ENCODE results near the gene KAT8.

The KAT8 gene

DNA sequence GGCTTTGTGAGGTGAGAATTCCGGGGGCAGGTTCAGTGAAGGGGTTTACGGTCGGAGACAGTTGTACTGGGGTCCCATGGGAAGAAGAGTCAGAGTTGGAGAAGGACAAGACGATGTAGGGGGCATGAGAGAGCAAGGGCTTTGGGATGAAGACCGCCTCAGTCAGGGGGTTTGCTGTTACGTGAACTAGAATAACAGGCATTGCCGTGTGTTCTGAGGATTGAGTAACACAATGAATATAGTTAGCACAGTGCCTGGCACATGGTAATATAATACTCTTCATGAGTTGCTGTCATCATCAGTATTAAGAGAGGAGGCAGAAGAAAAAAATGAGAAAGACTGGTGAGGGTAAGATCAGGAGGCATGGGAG lies 42.7 kb upstream of the KAT8 start:
- in situ Hi-C loops (cut with MboI; ENCODE audit: low sequenced_read_pairs, unreplicated experiment): no loop called here
- TF ChIP-seq, protein P1, sequence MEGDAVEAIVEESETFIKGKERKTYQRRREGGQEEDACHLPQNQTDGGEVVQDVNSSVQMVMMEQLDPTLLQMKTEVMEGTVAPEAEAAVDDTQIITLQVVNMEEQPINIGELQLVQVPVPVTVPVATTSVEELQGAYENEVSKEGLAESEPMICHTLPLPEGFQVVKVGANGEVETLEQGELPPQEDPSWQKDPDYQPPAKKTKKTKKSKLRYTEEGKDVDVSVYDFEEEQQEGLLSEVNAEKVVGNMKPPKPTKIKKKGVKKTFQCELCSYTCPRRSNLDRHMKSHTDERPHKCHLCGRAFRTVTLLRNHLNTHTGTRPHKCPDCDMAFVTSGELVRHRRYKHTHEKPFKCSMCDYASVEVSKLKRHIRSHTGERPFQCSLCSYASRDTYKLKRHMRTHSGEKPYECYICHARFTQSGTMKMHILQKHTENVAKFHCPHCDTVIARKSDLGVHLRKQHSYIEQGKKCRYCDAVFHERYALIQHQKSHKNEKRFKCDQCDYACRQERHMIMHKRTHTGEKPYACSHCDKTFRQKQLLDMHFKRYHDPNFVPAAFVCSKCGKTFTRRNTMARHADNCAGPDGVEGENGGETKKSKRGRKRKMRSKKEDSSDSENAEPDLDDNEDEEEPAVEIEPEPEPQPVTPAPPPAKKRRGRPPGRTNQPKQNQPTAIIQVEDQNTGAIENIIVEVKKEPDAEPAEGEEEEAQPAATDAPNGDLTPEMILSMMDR (IDR thresholded peaks at IDR 0.05; ENCODE audit: borderline replicate concordance, control extremely low read depth, extremely low read depth, insufficient read depth, missing control alignments): no peak
- DNase-seq (ENCODE audit: low spot score): no peak

DNA sequence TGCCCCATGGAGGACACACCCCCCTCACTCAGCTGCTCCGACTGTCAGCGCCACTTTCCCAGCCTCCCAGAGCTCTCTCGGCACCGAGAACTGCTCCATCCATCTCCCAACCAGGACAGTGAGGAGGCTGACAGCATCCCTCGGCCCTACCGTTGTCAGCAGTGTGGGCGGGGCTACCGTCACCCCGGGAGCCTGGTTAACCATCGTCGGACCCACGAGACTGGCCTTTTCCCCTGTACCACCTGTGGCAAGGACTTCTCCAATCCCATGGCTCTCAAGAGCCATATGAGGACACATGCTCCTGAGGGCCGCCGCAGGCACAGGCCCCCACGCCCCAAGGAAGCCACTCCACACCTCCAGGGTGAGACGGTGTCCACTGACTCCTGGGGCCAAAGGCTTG lies 41.1 kb upstream of the KAT8 start:
- TF ChIP-seq, protein P1 (IDR thresholded peaks at IDR 0.05; ENCODE audit: borderline replicate concordance, control extremely low read depth, extremely low read depth, insufficient read depth, missing control alignments): no peak
- in situ Hi-C loops (cut with MboI; ENCODE audit: low sequenced_read_pairs, unreplicated experiment): no loop called here
- no peak for DNase-seq (ENCODE audit: low spot score)

DNA sequence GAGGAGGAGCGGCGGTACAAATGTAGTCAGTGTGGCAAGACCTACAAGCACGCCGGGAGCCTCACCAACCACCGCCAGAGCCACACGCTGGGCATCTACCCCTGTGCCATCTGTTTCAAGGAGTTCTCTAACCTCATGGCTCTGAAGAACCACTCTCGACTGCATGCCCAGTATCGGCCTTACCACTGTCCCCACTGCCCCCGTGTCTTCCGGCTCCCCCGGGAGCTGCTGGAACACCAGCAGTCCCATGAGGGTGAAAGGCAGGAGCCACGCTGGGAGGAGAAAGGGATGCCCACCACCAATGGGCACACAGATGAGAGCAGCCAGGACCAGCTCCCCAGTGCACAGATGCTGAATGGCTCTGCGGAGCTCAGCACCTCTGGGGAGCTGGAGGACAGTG lies 40.4 kb upstream of the KAT8 start:
- no peak for DNase-seq (ENCODE audit: low spot score)
- in situ Hi-C loops (cut with MboI; ENCODE audit: low sequenced_read_pairs, unreplicated experiment): no loop called here
- TF ChIP-seq, protein P1 (IDR thresholded peaks at IDR 0.05; ENCODE audit: borderline replicate concordance, control extremely low read depth, extremely low read depth, insufficient read depth, missing control alignments): no peak

DNA sequence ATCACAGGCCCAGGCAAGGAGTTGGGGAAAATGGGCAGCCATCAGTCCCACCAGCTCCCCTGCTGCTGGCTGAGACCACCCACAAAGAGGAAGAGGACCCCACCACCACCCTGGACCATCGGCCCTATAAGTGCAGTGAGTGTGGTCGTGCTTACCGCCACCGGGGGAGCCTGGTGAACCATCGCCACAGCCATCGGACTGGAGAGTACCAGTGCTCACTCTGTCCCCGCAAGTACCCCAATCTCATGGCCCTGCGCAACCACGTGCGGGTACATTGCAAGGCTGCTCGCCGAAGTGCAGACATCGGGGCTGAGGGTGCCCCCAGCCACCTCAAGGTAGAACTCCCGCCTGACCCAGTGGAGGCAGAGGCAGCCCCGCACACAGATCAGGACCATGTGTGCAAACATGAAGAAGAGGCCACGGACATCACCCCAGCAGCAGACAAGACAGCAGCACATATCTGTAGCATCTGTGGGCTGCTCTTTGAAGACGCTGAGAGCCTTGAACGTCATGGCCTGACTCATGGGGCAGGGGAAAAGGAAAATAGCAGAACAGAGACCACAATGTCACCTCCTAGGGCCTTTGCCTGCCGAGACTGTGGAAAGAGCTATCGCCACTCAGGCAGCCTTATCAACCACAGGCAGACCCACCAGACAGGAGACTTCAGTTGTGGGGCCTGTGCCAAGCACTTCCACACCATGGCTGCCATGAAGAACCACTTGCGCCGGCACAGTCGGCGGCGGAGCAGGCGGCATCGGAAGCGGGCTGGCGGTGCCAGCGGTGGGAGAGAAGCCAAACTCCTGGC lies 39.7 kb upstream of the KAT8 start:
- in situ Hi-C loops (cut with MboI; ENCODE audit: low sequenced_read_pairs, unreplicated experiment): no loop called here
- no peak for DNase-seq (ENCODE audit: low spot score)
- TF ChIP-seq, protein P1 (IDR thresholded peaks at IDR 0.05; ENCODE audit: borderline replicate concordance, control extremely low read depth, extremely low read depth, insufficient read depth, missing control alignments): no peak

DNA sequence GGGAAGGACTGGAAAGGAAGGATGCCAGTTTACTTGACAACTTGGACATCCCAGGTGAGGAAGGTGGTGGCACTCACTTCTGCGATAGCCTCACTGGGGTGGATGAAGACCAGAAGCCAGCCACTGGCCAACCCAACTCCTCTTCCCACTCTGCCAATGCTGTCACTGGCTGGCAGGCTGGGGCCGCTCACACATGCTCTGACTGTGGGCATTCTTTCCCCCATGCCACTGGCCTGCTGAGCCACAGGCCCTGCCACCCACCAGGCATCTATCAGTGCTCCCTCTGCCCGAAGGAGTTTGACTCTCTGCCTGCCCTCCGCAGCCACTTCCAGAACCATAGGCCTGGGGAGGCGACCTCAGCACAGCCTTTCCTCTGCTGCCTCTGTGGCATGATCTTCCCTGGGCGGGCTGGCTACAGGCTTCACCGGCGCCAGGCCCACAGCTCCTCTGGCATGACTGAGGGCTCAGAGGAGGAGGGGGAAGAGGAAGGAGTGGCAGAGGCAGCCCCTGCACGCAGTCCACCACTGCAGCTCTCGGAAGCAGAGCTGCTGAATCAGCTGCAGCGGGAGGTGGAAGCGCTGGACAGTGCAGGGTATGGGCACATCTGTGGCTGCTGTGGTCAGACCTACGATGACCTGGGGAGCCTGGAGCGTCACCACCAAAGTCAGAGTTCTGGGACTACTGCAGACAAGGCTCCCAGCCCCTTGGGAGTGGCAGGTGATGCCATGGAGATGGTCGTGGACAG lies 38.7 kb upstream of the KAT8 start:
- DNase-seq (ENCODE audit: low spot score): no peak
- TF ChIP-seq, protein P1 (IDR thresholded peaks at IDR 0.05; ENCODE audit: borderline replicate concordance, control extremely low read depth, extremely low read depth, insufficient read depth, missing control alignments): no peak
- in situ Hi-C loops (cut with MboI; ENCODE audit: low sequenced_read_pairs, unreplicated experiment): no loop called here

DNA sequence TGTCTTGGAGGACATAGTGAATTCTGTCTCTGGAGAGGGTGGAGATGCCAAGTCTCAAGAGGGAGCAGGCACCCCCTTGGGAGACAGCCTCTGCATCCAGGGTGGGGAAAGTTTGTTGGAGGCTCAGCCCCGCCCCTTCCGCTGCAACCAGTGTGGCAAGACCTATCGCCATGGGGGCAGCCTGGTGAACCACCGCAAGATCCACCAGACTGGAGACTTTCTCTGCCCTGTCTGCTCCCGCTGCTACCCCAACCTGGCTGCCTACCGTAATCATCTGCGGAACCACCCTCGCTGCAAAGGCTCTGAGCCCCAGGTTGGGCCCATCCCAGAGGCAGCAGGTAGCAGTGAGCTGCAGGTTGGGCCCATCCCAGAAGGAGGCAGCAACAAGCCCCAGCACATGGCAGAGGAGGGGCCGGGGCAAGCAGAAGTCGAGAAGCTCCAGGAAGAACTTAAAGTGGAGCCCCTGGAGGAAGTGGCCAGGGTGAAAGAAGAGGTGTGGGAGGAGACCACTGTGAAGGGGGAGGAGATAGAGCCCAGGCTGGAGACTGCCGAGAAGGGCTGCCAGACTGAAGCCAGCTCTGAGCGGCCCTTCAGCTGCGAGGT lies 38.0 kb upstream of the KAT8 start:
- in situ Hi-C loops (cut with MboI; ENCODE audit: low sequenced_read_pairs, unreplicated experiment): no loop called here
- DNase-seq (ENCODE audit: low spot score): no peak
- TF ChIP-seq, protein P1 (IDR thresholded peaks at IDR 0.05; ENCODE audit: borderline replicate concordance, control extremely low read depth, extremely low read depth, insufficient read depth, missing control alignments): no peak
